Psoas muscle (tissue), 8 donors: Measurements from ENCODE around the gene MCOLN2. TPM values are rescaled to one million over a fixed set of nuclear protein-coding genes. Genes with fewer than 3 reads are reported as not detected.
"Not testable (repeated sequence)": the region's sequence is repeated elsewhere in the genome, so short reads cannot be mapped to it uniquely, and the experiment has no call there.

Source experiments
- ATAC-seq, 4 donors: fragments of 200-7000 bp; cut with Tn5 transposase; one replicate each; pipeline ENCODE4 v1.9.1; 2020; ENCODE audit warnings: moderate library complexity in 3 of 4, mild to moderate bottlenecking in 2 of 4
- DNase-seq, 2 donors: peaks; one replicate each; pipeline ENCODE4 v3.0.0-alpha.2; 2020
- H3K27ac ChIP-seq: fragments of 200-600 bp; one replicate; pipeline ENCODE4 v1.8.0; 2022
- H3K27me3 ChIP-seq, 3 donors: fragments of 200-600 bp in 1 of 3; one replicate each; pipeline versions ENCODE4 v1.6.1 to v1.8.0; 2013 to 2022; ENCODE audit warnings: low read length in 2 of 3, mild to moderate bottlenecking in 2 of 3, moderate library complexity in 1 of 3; ENCODE audit not compliant: insufficient read depth in 3 of 3
- H3K36me3 ChIP-seq, 2 donors: fragments of 200-600 bp in 1 of 2; one replicate each; pipeline versions ENCODE4 v1.6.1 to v1.8.0; 2013 to 2022; ENCODE audit warnings: low read depth in 1 of 2, mild to moderate bottlenecking in 1 of 2, moderate library complexity in 1 of 2; ENCODE audit not compliant: insufficient read depth in 1 of 2
- H3K4me1 ChIP-seq: fragments of 200-600 bp; one replicate; pipeline ENCODE4 v1.8.0; 2022
- H3K4me3 ChIP-seq: fragments of 200-600 bp; one replicate; pipeline ENCODE4 v1.8.0; 2022; ENCODE audit warnings: mild to moderate bottlenecking
- H3K9me3 ChIP-seq: fragments of 200-600 bp; one replicate; pipeline ENCODE4 v1.8.0; 2022
- WGBS, 3 donors: extraction: QIAGEN DNeasy Blood & Tissue Kit; methylation state at CpG; one replicate each; pipeline versions ENCODE4 v1.1.6 to v1.1.7; 2013; 5-methylcytosine and 5-hydroxymethylcytosine counted together
- intact Hi-C, 2 donors: fragments of 100-400 bp; cut with DNase I; formaldehyde crosslinking; loops; one replicate each; pipeline versions ENCODE4 v1.11.0 to v1.14.2; 2022
- polyA plus RNA-seq, 3 donors: library from polyadenylated mRNA; stranded (reverse); fragments of 200-250 nt; gene quantifications; one replicate each; pipeline ENCODE4 v1.2.3, GENCODE V29; 2013
- total RNA-seq, 4 donors: library from RNA; stranded (reverse); fragmentation: NEBNext Ultra II Directional in 2 of 4; extraction: Animal tissue kit (Norgen Biotek cat#: 25700) in 2 of 4; gene quantifications; one replicate each; pipeline versions ENCODE4 v1.2.1 to v1.2.4, GENCODE V29; 2021 to 2023
- TF ChIP-seq, protein P1 (sequence below): fragments of 200-600 bp; IDR thresholded peaks from one replicate; pipeline ENCODE4 v1.8.0; 2022; ENCODE audit warnings: antibody characterized with exemption
- donor health status: healthy with polysubstance abuse.
- donor health status: DM: no; HTN: no; CAD: no; lungs with moderate emphysema.
- donor health status: Bipolar disorder and iron deficiency.
- donor health status: healthy.
- donor health status: DM: yes; HTN: yes; CAD: no.
- donor health status: DM: no; HTN: no; CAD: no.
- donor health status: DM: no; HTN: no; CAD: no.
- donor health status: DM: yes; HTN: yes; CAD: no.

Gene MCOLN2
- total and polyA plus RNA-seq, 7 donors = 0.03 to 0.54 (median 0.14) TPM; not detected in 3

- Histone ChIP-seq H3K4me3 (no peak overlapping the region), H3K4me1 (no peaks in the 10 kb centered on the region), H3K27me3 (no peaks in the 10 kb centered on the region), H3K9me3 (no peaks in the 10 kb centered on the region), H3K36me3 (no peaks in the 10 kb centered on the region), H3K27ac (no peak overlapping the region)
- 71 to 76% (median 73%) methylated on average over 3 of the region's 3 CpGs for WGBS, 3 donors
- intact Hi-C loops = no loop called here
- TF ChIP-seq, protein P1, sequence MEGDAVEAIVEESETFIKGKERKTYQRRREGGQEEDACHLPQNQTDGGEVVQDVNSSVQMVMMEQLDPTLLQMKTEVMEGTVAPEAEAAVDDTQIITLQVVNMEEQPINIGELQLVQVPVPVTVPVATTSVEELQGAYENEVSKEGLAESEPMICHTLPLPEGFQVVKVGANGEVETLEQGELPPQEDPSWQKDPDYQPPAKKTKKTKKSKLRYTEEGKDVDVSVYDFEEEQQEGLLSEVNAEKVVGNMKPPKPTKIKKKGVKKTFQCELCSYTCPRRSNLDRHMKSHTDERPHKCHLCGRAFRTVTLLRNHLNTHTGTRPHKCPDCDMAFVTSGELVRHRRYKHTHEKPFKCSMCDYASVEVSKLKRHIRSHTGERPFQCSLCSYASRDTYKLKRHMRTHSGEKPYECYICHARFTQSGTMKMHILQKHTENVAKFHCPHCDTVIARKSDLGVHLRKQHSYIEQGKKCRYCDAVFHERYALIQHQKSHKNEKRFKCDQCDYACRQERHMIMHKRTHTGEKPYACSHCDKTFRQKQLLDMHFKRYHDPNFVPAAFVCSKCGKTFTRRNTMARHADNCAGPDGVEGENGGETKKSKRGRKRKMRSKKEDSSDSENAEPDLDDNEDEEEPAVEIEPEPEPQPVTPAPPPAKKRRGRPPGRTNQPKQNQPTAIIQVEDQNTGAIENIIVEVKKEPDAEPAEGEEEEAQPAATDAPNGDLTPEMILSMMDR = no peak
- DNase-seq (no peak), ATAC-seq (no peak)
Measured at GRCh38 chr1:84912726-84913554, 84.0 kb downstream of the MCOLN2 start.

DNA sequence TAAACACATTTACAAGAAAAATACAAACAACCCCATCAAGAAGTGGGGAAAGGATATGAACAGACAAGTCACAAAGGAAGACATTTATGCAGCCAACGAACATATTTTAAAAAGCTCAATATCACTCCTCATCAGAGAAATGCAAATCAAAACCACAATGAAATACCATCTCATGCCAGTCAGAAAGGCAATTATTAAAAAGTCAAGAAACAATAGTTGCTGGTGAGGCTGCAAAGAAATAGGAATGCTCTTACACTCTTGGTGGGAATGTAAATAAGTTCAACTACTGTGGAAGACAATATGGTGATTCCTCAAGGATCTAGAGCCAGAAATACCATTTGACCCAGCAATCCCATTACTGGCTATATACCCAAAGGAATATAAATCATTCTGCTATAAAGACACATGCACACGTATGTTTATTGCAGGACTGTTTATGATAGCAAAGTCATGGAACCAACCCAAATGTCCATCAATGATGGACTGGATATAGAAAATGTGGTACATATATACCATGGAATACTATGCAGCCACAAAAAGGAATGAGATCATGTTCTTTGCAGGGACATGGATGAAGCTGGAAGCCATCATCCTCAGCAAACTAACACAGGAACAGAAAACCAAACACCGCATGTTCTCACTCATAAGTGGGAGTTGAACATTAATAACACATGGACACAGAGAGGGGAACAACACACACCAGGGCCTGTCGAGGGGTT lies 88.0 kb downstream of the MCOLN2 start:
- intact Hi-C loops, H3K27me3 ChIP-seq, H3K27ac ChIP-seq, H3K36me3 ChIP-seq, H3K4me1 ChIP-seq, H3K4me3 ChIP-seq, H3K9me3 ChIP-seq, DNase-seq, ATAC-seq: not testable (repeated sequence)
- WGBS, 3 donors = 84 to 90% (median 86%) methylated on average over 4 of the region's 4 CpGs

- no peaks in the 10 kb centered on the region for H3K4me1 ChIP-seq
- no peak overlapping the region for H3K27ac ChIP-seq
- no peaks in the 10 kb centered on the region for H3K36me3 ChIP-seq
- no peaks in the 10 kb centered on the region for H3K27me3 ChIP-seq
- DNase-seq = no peak
- WGBS, 3 donors = 52 to 57% (median 57%) methylated on average over 6 of the region's 6 CpGs
- peaks cover 3% of the 10 kb centered on the region for H3K9me3 ChIP-seq
- TF ChIP-seq, protein P1 = no peak
- ATAC-seq = no peak
- intact Hi-C loops = no loop called here
- H3K4me3 ChIP-seq = no peak overlapping the region
Measured at GRCh38 chr1:84907095-84907827, 89.7 kb downstream of the MCOLN2 start.

GRCh38 chr1:84902727-84903126 lies 94.2 kb downstream of the MCOLN2 start:
- H3K4me3 ChIP-seq, H3K27ac ChIP-seq, DNase-seq, intact Hi-C loops, H3K9me3 ChIP-seq, H3K27me3 ChIP-seq, ATAC-seq, H3K4me1 ChIP-seq, H3K36me3 ChIP-seq: not testable (repeated sequence)
- WGBS, 3 donors = 72 to 85% (median 84%) methylated on average over 7 of the region's 7 CpGs

DNA sequence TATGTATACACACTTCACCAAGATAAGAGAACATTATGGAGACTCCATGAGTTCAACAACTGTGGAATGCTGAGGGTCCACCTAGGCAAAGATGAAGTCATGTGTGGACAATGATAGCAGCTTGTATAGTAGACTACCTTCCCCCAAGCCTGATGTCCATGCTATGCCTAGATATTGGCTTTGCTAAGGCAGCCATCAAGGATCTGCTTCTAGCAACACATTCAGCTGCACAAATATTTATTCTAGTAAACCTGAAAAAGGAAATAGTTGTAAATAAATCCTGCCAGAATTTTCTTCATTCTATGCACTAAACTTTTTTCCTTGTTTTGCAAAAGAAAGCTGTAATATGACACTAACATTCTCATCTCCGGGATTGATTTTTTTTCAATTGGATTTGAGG lies 96.9 kb downstream of the MCOLN2 start:
- intact Hi-C loops = no loop called here
- Histone ChIP-seq H3K36me3 (no peaks in the 10 kb centered on the region), H3K4me1 (no peaks in the 10 kb centered on the region), H3K4me3 (no peak overlapping the region), H3K9me3 (peaks cover 3% of the 10 kb centered on the region), H3K27me3 (peaks cover 0 to 9% (median 4%) of the 10 kb centered on the region in 3 donors), H3K27ac (no peak overlapping the region)
- DNase-seq (no peak), ATAC-seq (no peak)
- 23 to 37% (median 35%) methylated on average over 1 of the region's 1 CpG for WGBS, 3 donors
- TF ChIP-seq, protein P1 = no peak
